HG03139 (cell line): ENCODE data around the gene ZNF322.

Experiments used
- ATAC-seq: cut with Tn5 transposase; IDR thresholded peaks from one replicate; pipeline ENCODE4 v1.9.1; 2021; ENCODE audit not compliant: unreplicated experiment

ZNF322 gene

GRCh38 chr6:26592649-26593048, 66.9 kb downstream of the ZNF322 start:
- ATAC-seq: no peak

GRCh38 chr6:26588965-26589364, 70.6 kb downstream of the ZNF322 start:
- no peak for ATAC-seq
